SU-DHL-6 (cell line): ENCODE results near the gene TCF20.
A peak's percentile ranks its signal among the peaks of the same experiment; 100 is the strongest.

Experiments
- H2AFZ ChIP-seq: fragments of 200-600 bp; sonication (generic); 2 replicates; pipeline ENCODE4 v1.6.1; 2014; ENCODE audit warnings: low read depth, mild to moderate bottlenecking, moderate library complexity, mixed read lengths, antibody characterized with exemption, low read length; ENCODE audit not compliant: severe bottlenecking
- H3F3A ChIP-seq: fragments of 200-600 bp; shearing (Covaris generic); 2 replicates; pipeline ENCODE4 v1.6.0; 2016; ENCODE audit warnings: antibody characterized with exemption, mild to moderate bottlenecking; ENCODE audit not compliant: insufficient read depth
- H3K27ac ChIP-seq: fragments of 200-600 bp; sonication (generic); 2 replicates; pipeline ENCODE4 v1.5.1; 2016; ENCODE audit warnings: low read depth, mild to moderate bottlenecking, low read length, moderate library complexity, mixed read lengths
- H3K27me3 ChIP-seq: fragments of 200-600 bp; sonication (generic), shearing (Covaris generic); 2 replicates; pipeline ENCODE4 v1.6.0; 2014; ENCODE audit warnings: mild to moderate bottlenecking, low read length
- H3K36me3 ChIP-seq: fragments of 200-600 bp; sonication (generic); 2 replicates; pipeline ENCODE4 v1.6.1; 2014; ENCODE audit warnings: mild to moderate bottlenecking, low read length, mixed read lengths
- H3K4me2 ChIP-seq: fragments of 300-600, 200-600 bp; shearing (Covaris generic), sonication (generic); 2 replicates; pipeline ENCODE4 v1.6.0; 2014; ENCODE audit warnings: low read length, low read depth, mild to moderate bottlenecking; ENCODE audit not compliant: poor library complexity, severe bottlenecking
- H3K4me3 ChIP-seq: fragments of 200-600 bp; sonication (generic); 2 replicates; pipeline ENCODE4 v1.5.1; 2014; ENCODE audit warnings: antibody characterized with exemption, low read length, mild to moderate bottlenecking, mixed read lengths; ENCODE audit not compliant: insufficient read depth, poor library complexity, severe bottlenecking
- H3K79me2 ChIP-seq: fragments of 200-600 bp; sonication (generic); 2 replicates; pipeline ENCODE4 v1.6.1; 2014; ENCODE audit warnings: mild to moderate bottlenecking, low read length, moderate library complexity; ENCODE audit not compliant: insufficient read depth
- H3K9ac ChIP-seq: fragments of 200-600 bp; sonication (generic); 2 replicates; pipeline ENCODE4 v1.7.0; 2014; ENCODE audit warnings: mild to moderate bottlenecking, low read length
- H3K9me2 ChIP-seq: fragments of 200-600 bp; sonication (generic); replicated peaks from 2 replicates; pipeline ENCODE4 v1.6.1; 2014; ENCODE audit warnings: low read length; ENCODE audit not compliant: insufficient read depth
- H3K9me3 ChIP-seq: fragments of 200-600 bp; sonication (generic); 2 replicates; pipeline ENCODE4 v1.6.1; 2014; ENCODE audit warnings: low read length, mixed read lengths; ENCODE audit not compliant: insufficient read depth
- H4K20me1 ChIP-seq: fragments of 200-600 bp; sonication (generic); 2 replicates; pipeline ENCODE4 v1.6.1; 2014; ENCODE audit warnings: low read depth, mild to moderate bottlenecking, antibody characterized with exemption, low read length, moderate library complexity, mixed read lengths
- EZH2phosphoT487 ChIP-seq: fragments of 200-600 bp; sonication (generic), shearing (Covaris generic); conservative IDR thresholded peaks from 2 replicates; pipeline ENCODE4 v1.6.1; 2018; ENCODE audit warnings: mild to moderate bottlenecking, antibody characterized with exemption, low read length, moderate library complexity, mixed read lengths
- TF ChIP-seq, protein P1 (sequence below): fragments of 200-600 bp; sonication (generic); IDR thresholded peaks from one replicate; pipeline ENCODE4 v1.5.1; 2017; ENCODE audit warnings: antibody characterized with exemption, mild to moderate bottlenecking, low read length, moderate library complexity; ENCODE audit not compliant: insufficient read depth, poor library complexity, severe bottlenecking

Gene TCF20

DNA sequence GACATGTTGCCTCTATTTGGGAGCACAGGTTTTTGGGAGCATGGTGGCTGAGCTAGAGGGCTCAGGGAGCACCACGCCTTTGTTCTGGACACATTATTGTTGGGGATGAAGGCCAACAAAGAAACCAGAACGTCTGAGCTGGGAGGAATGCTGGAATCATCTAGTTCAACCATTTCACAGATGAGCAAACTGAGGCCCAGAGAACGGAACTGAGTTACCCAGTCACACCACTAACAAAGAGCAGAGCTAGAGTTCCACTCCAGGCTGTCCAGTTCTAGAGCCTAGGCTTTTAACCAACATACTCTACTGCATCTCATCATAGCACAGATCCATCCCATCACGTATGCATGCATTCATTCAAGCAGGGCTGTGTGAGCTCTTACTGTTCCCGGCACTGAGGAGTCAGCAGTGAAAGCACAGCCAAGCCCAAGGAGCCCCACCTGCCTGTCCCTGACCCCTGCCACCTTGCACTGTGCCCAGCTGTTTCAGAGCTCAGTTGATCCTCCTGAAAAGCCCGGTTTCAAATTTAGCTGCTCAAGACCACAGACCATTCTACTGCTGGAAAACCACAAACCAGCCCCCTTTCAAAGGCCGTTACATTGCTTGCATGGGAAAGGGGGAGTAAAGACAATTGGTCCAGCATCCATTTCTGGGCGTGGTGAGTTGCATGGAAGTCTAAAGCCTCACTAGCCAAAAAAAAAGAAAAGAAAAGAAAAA, 16.9 kb upstream of the TCF20 start:
- no peak for TF ChIP-seq EZH2phosphoT487
- TF ChIP-seq, protein P1, sequence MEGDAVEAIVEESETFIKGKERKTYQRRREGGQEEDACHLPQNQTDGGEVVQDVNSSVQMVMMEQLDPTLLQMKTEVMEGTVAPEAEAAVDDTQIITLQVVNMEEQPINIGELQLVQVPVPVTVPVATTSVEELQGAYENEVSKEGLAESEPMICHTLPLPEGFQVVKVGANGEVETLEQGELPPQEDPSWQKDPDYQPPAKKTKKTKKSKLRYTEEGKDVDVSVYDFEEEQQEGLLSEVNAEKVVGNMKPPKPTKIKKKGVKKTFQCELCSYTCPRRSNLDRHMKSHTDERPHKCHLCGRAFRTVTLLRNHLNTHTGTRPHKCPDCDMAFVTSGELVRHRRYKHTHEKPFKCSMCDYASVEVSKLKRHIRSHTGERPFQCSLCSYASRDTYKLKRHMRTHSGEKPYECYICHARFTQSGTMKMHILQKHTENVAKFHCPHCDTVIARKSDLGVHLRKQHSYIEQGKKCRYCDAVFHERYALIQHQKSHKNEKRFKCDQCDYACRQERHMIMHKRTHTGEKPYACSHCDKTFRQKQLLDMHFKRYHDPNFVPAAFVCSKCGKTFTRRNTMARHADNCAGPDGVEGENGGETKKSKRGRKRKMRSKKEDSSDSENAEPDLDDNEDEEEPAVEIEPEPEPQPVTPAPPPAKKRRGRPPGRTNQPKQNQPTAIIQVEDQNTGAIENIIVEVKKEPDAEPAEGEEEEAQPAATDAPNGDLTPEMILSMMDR = no peak
- Histone ChIP-seq H3K36me3 (no peaks in the 10 kb centered on the region), H4K20me1 (no peaks in the 10 kb centered on the region), H3K9me3 (no peaks in the 10 kb centered on the region), H3K27ac (no peak overlapping the region), H3K27me3 (no peaks in the 10 kb centered on the region), H3K4me2 (no peak overlapping the region), H3F3A (no peaks in the 10 kb centered on the region), H3K9ac (no peak overlapping the region), H2AFZ (no peak overlapping the region), H3K9me2 (no peaks in the 10 kb centered on the region), H3K79me2 (no peaks in the 10 kb centered on the region), H3K4me3 (no peak overlapping the region)

DNA sequence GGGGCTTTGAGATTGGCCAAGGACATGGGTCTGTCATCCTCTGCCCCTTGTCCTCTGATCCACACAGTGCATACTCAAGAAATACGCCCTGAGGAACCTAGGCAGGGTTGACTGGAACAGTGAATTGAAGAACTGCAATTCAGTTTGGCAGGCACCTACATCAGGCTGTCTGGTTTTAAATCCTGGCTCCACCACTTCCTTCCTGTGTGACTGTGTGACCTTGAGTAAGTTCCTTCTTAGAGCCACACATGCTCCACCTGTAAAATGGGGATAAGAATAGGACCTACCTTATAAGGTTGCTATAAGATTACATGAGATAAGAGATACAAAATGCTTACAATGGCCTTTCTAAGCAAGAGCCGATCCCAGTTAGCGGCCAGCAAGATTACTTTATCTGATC, 15.8 kb upstream of the TCF20 start:
- Histone ChIP-seq H3K4me3 (no peak overlapping the region), H3K4me2 (peak overlapping the region; percentile 26), H4K20me1 (no peaks in the 10 kb centered on the region), H3K79me2 (no peaks in the 10 kb centered on the region), H3K9me3 (no peaks in the 10 kb centered on the region), H3K36me3 (no peaks in the 10 kb centered on the region), H2AFZ (no peak overlapping the region), H3F3A (no peaks in the 10 kb centered on the region), H3K9me2 (no peaks in the 10 kb centered on the region), H3K9ac (peak overlapping the region; percentile 33; the same call in 1 of the 2 replicates), H3K27ac (no peak overlapping the region), H3K27me3 (no peaks in the 10 kb centered on the region)
- TF ChIP-seq, protein P1 = no peak
- no peak for TF ChIP-seq EZH2phosphoT487

DNA sequence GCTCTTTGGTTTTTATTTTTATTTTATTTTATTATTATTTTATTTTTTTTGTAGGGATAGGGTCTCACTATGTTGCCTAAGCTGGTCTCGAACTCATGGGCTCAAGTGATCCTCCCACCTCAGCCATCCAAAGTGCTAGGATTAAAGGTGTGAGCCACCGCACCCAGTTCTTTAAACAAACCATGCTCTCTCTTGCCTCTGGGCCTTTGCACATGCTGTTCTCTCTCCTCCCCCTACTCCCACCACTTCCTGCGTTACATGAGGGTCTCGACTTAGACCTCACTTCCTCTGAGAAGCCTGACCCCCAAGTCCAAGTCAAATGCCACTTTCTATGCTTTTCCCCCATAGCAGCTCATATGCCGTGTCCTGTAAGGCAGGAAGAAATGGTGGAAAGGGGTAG, 15.2 kb upstream of the TCF20 start:
- peak overlapping the region; percentile 26 for H3K4me2 ChIP-seq
- H3K27ac ChIP-seq = no peak overlapping the region

More for the DNA sequence above, 15.2 kb upstream of the TCF20 start:
- Histone ChIP-seq H3K9ac (peak overlapping the region; percentile 33; the same call in 1 of the 2 replicates), H3K9me2 (no peaks in the 10 kb centered on the region), H3F3A (no peaks in the 10 kb centered on the region), H3K4me3 (no peak overlapping the region), H3K27me3 (no peaks in the 10 kb centered on the region), H3K9me3 (no peaks in the 10 kb centered on the region), H3K79me2 (no peaks in the 10 kb centered on the region), H3K36me3 (no peaks in the 10 kb centered on the region), H2AFZ (no peak overlapping the region), H4K20me1 (no peaks in the 10 kb centered on the region)
- TF ChIP-seq, protein P1 = no peak
- TF ChIP-seq EZH2phosphoT487 = no peak
